GM08714 (cell line): ENCODE data around the gene TRAF6.
"Not testable (repeated sequence)": the region's sequence is repeated elsewhere in the genome, so short reads cannot be mapped to it uniquely, and the experiment has no call there.

Source experiments
- H3K4me3 ChIP-seq: fragments of 200-500 bp; sonication (Bioruptor generic); 2 replicates; pipeline ENCODE4 v1.5.1; 2014; ENCODE audit warnings: mild to moderate bottlenecking, low read length, inconsistent platforms
- ZNF274 ChIP-seq: IDR thresholded peaks from 2 replicates; pipeline ENCODE4 v1.6.1; 2012; ENCODE audit warnings: mild to moderate bottlenecking, low read depth, low read length

Gene TRAF6

DNA sequence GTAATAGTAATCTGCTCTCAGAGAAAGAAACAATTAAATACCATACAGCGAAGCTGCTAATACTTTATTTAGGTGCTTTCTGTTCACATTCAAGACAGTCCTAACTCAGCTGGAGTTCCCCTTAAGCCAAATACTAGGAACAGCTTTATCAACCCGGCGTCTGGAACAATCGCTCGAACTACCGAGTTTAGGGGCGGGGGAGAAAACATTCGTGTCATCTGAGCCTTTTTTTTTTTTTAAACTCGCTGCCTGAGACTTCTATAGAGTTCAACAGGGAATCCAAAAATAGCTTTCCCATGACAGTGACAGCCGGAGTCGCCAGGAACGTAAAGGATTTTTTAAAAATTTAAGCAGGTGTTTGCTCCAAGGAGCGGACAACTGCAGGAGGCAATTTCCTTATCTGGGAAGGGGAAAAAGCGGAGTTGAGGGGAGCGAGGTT lies 852 bp downstream of the TRAF6 start:
- no peak for TF ChIP-seq ZNF274
- H3K4me3 ChIP-seq: peak overlapping the region; percentile 84

DNA sequence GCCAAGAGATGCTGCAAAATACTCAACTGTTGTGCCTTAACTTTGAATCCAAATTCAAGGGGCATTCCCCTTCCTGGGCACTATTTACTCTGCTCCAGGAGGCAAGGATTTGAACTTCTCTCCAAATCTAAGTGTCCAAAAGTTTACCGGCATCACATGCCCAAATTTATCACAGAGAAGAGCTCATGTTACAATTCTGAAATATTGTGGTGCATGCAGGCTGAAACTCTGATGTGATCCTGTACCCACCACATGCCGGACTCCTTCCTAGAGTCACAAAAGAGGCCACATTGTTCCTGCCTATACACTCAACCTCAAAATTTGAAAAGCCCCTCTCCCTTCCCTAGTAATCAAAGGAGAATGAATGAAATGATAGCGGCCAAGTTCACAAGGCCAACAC lies 1.3 kb downstream of the TRAF6 start:
- H3K4me3 ChIP-seq: peak overlapping the region; percentile 84
- no peak for TF ChIP-seq ZNF274

DNA sequence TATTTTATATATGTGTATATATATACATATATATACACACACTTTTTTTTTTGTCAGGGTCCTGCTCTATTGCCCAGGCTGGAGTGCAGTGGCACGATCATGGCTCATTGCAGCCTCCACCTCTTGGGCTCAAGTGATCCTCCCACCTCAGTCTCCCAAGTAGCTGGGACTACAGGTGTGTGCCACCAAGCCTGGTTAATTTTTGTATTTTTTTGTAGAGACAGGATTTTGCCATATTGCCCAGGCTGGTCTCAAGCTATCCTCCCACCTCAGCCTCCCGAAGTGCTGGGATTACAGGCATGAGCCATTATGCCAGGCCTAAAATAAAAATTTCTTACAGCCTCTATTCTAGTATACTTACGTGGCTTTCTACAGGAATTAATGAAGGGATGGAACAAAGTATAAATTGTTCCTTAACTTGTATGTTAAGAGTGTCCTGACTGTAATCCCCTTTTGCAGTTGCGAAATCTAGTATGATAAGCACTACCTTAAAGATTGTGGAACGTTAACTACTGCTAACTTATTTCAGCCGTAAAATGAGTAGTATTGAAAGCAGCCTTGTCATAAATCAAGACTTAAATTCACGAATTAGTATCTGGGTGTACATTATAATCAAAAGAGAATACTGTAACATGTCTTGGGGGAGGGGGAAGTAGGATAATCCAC lies 2.1 kb downstream of the TRAF6 start:
- no peak for TF ChIP-seq ZNF274
- H3K4me3 ChIP-seq: no peak overlapping the region; the same call in 1 of the 2 replicates

DNA sequence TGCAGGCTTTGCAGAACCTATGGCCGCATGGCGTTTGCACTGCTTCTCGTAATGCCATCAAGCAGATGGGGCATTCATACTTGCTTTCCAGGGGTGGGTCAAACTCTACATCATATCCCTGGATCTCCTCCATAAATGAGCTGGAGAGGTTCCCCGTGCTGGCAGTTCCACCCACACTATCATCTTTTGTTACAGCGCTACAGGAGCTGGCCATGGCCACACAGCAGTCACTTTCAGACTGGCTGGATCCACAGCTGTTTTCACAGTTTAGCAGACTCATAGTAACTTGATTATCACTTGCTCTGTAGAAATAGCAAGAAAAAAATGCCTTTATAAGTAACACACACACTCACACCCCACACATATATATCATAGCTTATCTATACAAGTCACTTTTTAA lies 8.8 kb downstream of the TRAF6 start:
- no peak for TF ChIP-seq ZNF274
- H3K4me3 ChIP-seq: no peak overlapping the region

DNA sequence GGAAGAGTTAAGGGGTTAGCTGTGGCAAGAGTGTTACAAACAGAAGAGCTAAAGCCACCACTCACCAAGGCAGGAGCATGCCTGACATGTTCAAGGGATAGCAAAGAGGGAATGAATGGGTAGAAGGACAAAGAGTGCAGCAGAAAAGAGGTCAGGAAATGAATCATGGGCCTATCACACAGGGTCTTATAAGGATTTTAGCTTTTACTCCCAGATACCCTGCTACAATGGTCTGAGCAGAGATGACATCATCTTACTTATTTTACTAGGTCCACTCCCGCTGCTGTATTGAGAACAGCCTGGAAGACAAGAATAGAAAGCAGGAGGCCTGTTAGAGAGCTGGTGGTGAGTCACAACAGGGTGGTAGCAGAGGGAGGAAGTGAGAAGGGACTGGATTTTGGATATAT lies 9.8 kb downstream of the TRAF6 start:
- TF ChIP-seq ZNF274: no peak
- H3K4me3 ChIP-seq: no peak overlapping the region

DNA sequence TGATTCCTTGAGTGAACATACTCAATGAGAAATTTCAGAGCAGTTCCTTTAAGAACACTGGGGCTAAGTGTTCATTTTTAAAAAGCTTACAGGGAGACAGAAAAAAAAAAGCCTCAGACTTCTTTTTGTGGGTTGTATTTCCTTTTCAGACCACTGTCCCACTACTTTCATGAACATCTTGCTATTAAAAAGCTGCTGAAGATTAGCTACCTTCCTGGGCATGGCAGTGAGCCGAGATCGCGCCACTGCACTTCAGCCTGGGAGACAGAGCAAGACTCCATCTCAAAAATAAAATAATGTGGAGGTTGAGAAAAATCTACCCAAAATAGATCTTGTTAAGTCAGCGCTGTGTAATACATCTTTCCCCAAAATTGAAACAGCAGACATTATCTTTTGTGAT lies 10.8 kb downstream of the TRAF6 start:
- H3K4me3 ChIP-seq: no peak overlapping the region
- no peak for TF ChIP-seq ZNF274

DNA sequence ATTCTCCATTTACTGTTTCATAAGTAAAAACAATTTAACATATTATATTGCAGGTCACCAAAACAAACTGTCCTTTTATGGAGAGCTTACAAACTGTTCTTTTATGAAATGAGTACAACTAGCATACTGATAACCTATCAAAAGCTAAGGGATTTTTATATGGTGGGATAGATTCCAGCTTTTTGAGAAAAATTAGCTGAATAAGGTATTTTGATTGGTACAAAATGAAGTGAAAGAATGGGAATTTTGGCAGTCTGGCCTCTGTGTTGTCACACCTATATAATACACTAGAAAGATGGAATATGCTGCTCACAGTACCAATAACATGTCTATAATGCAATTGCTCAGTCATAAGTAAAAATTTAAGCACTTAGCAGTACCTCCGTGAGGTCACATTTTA lies 11.4 kb downstream of the TRAF6 start:
- TF ChIP-seq ZNF274: no peak
- no peak overlapping the region for H3K4me3 ChIP-seq

DNA sequence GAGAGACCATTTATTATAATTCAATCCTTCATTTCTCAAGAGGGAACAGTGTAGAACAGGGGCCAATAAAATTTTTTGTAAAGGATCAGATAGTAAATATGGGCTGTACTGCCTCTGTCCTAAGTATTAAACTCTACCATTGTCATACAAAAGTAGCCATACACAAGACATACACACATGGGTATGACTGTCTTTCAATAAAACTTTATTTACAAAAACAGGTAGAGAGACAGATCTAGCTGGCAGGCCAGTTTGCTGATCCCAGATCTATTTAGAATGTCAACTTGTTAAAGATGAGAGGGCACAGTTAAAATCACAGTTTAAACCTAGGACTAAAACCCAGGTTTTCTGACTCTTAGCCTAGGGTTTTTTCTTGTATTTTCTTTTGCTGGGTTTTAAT lies 16.7 kb downstream of the TRAF6 start:
- H3K4me3 ChIP-seq: no peak overlapping the region
- TF ChIP-seq ZNF274: no peak

DNA sequence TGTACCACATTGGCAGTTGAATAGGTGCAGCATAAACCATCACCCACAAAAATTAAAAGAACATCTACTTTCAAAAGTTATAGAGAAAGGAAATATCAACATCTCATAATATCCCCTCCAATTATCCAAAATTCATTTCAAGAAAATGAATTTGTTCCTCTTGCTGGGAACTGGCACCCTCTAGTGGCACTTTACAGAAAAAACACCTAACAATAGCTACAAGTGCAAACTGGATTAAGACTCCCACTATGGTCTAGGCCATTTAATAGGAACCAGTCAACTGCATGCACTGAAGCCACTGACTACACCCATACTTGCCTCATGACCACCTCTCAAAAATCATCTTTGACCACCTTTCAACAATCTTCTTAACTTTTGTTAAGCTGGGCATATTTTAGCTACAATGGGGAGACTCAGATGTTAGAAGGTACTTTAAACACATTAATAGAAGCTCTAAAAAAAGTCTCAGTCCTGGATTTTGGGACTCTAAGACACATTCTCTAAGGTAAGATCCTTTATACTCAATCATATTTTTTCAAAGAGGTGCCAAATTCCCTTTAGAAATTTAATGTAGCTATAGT lies 17.3 kb downstream of the TRAF6 start:
- TF ChIP-seq ZNF274: no peak
- H3K4me3 ChIP-seq: no peak overlapping the region

DNA sequence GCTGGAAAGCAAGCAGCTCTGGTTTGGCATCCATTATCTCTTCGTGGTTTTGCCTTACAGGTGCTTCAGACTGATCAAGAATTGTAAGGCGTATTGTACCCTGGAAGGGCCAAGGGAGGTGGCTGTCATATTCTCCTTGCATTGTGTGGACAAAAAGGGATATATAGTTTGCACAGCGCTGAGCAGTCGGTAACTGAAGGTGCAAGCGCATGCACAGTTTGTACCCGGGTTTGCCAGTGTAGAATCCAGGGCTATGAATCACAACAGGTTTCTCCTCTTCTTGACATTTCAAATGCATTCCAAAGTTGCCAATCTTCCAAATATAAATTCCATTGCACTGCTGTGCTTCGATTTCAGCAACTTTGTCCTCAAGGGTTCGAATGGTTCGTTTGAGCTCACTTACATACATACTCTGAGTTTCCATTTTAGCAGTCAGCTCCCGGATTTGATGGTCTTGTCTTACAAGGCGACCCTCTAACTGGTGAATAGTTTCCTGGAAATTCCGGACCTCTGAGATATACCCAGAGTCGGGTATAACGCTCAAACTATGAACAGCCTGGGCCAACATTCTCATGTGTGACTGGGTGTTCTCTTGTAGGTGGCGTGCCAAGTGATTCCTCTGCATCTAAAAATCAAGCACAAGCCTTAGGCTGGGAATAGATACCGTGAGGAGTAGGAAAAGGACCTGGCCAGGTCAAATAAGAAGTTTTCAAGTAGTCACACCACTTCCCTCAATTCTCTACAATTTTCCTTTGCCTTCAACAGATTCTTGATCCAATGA lies 19.9 kb downstream of the TRAF6 start:
- no peak overlapping the region for H3K4me3 ChIP-seq
- TF ChIP-seq ZNF274: no peak

DNA sequence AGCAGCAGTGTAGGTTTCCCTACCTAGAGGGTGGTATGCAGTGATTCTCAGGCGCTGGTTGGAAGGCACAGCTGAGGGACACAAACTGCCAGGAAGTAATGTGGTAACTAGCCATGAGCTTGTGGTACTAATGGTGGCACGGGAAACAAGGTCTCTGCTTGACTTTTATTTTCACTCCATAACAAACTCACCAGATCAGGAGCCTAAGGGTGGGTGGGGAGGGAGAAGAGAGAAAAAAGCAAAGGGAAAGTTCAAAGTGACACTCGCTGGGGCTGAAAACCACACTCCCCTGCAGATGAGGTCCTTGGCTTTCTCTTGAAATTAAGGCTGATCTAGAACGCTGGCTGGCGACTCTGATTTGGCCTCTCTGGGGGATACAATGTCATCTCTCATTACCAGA lies 22.0 kb downstream of the TRAF6 start:
- H3K4me3 ChIP-seq: peak overlapping the region; percentile 8; the same call in 1 of the 2 replicates
- TF ChIP-seq ZNF274: no peak

DNA sequence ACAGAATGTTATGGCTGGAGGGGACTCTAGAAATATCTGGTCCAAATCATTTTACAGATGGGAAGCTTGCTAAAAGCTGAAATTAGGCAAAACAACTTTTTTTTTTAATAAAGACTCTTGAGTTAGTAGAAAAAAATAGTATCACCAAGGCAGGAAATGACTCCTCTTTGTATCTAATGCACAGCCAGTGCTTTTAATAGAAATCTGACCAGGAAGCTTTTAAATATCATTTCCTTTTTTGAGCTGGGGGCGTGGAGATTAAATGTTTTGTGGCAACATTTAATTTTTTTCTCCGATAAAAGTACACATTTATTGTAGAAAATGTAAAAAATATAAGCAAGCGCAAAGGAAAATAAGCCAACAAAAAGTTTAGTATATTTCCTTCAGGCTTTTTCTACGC lies 22.5 kb downstream of the TRAF6 start:
- no peak overlapping the region for H3K4me3 ChIP-seq
- no peak for TF ChIP-seq ZNF274

DNA sequence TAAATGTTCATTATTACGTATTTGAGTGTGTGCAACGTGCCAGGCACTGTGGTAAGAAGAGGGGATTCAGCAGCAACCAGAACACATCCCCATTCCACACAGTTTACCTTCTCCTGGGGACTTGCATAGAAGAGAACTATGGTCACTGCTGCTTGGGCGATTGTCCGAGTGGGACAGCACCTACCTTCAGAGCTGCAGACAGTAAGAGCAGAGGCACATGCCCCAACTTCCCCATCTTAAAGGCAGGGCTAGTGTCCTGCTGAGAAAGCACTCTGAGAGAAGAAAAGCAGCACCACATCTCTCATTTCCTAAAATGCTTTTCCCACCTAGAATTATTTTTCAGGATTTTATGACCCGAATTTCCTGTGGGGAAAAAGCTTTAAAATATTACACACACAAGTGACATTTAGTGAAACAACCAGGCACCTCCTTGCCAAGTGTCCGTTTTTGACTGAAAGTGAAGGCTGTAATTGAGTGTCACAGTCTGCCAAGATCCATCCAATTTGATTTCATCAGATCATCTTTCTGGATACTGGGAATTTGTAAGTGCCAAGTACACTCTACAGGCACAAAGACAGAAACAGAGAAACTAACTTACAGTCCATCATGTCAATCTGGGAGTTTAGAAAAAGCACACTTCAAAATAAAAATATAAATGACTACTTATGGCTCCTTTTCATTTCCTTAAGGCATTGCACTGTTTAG lies 24.6 kb downstream of the TRAF6 start:
- H3K4me3 ChIP-seq: no peak overlapping the region
- TF ChIP-seq ZNF274: no peak

DNA sequence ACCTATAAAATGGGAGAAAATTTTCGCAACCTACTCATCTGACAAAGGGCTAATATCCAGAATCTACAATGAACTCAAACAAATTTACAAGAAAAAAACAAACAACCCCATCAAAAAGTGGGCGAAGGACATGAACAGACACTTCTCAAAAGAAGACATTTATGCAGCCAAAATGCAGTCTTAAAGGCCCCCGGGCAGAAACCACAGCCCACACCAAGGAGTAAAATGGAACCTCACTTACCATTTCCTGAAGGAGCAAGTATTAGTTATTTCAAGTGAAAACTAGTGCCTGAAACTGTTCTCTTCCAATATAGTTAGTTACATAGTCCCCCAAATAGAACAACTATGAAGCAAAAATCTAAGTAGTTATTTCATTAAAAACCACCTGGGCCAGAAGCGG lies 27.0 kb downstream of the TRAF6 start:
- not testable (repeated sequence) for H3K4me3 ChIP-seq

DNA sequence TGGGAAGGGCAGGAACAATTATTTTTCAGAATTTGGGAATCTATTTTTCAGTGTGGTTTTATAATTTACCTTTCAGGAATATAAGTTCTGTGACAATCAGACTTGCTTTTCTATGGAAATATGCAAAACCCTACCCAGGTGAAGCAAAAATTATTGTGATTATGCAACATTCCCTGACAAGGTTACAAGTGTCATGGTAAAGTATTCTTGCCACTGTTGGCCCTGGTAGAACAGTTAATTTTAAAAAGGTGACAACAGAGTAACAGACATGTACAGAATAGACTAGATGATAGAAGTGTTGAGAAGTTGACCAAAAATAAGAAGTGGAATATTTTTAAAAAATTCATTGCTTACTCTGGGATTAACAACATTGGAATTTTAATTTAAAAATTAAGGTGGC lies 29.2 kb downstream of the TRAF6 start:
- H3K4me3 ChIP-seq: no peak overlapping the region
- no peak for TF ChIP-seq ZNF274
